ENCODE data around the gene SIN3B.

DNA sequence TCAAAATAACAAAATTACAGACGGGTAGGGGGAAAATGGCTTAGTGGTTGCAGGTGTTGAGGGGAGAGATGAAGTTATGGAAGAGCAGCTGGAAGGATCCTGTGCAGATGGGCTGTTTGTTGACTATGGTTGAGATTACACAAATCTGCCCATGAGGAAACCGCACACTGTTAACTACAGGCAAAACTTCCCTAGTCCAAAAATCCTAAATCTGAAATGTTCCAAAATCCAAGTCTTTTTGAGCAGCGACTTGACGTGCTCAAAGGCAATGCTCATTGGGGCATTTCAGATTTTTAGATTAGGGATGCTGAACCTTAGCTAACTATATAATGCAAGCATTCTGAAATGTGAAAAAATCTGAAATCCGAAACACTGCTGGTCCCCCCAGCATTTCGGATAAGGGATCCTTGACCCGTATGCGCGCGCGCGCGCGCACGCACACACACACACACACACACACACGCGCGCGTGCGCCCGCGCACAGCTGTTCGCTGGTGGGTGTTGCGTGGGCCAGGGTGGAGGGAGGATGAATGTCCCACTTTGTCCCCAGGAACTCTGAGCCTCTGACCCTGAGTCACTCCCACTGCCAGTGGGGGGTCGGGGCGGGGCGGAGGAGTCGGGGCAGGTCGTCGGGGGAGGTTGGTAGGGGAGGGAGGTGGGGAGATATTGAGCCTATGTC is 66.4 kb downstream of the SIN3B start:
- TF ChIP-seq POLR2A (IDR thresholded peaks at IDR 0.05; ENCODE audit: low read depth) (no peak), POLR2AphosphoS5 (IDR thresholded peaks at IDR 0.05) (no peak)
- TF ChIP-seq, protein P1, sequence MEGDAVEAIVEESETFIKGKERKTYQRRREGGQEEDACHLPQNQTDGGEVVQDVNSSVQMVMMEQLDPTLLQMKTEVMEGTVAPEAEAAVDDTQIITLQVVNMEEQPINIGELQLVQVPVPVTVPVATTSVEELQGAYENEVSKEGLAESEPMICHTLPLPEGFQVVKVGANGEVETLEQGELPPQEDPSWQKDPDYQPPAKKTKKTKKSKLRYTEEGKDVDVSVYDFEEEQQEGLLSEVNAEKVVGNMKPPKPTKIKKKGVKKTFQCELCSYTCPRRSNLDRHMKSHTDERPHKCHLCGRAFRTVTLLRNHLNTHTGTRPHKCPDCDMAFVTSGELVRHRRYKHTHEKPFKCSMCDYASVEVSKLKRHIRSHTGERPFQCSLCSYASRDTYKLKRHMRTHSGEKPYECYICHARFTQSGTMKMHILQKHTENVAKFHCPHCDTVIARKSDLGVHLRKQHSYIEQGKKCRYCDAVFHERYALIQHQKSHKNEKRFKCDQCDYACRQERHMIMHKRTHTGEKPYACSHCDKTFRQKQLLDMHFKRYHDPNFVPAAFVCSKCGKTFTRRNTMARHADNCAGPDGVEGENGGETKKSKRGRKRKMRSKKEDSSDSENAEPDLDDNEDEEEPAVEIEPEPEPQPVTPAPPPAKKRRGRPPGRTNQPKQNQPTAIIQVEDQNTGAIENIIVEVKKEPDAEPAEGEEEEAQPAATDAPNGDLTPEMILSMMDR (IDR thresholded peaks at IDR 0.05): no peak

Data from esophagus muscularis mucosa (tissue), 3 donors.